IMR-90 (cell line): ENCODE measurements around the gene SMIM33. TPM values are rescaled to one million over a fixed set of nuclear protein-coding genes. Genes with fewer than 3 reads are reported as not detected.

Source experiments
- ATAC-seq: fragments of 200-7000 bp; cut with Tn5 transposase; 2 replicates; pipeline ENCODE4 v1.9.1; 2020; ENCODE audit warnings: low read depth, mild to moderate bottlenecking, moderate library complexity
- BruUV-seq: library from RNA; stranded (reverse); fragments of 400-500 nt; replicated peaks from 2 replicates; lab custom pipeline; 2021; lab: Mats Ljungman, UMichigan
- CTCF ChIA-PET: fragments of 300-600 bp; formaldehyde crosslinking; extraction: SDS; loops from one replicate; lab custom pipeline; 2021; ENCODE audit warnings: antibody characterized with exemption; lab: Yijun Ruan, JAX
- POLR2A ChIA-PET: fragments of 300-600 bp; sonication (Branson Sonifier 250); formaldehyde crosslinking; loops from one replicate; lab custom pipeline; 2022; ENCODE audit warnings: antibody characterized with exemption; ENCODE audit not compliant: unreplicated experiment; lab: Charles Lee
- DNase-seq: peaks from one replicate; pipeline ENCODE4 v3.0.0; 2013
- H2AFZ ChIP-seq: replicated peaks from 2 replicates; pipeline ENCODE3; 2013; ENCODE audit warnings: low read length, mild to moderate bottlenecking; ENCODE audit not compliant: poor library complexity
- H2AK5ac ChIP-seq: 2 replicates; pipeline ENCODE4 v1.6.1; 2013; ENCODE audit warnings: low read depth, low read length, inconsistent platforms
- H2AK9ac ChIP-seq: replicated peaks from 2 replicates; pipeline ENCODE3; 2013; ENCODE audit warnings: mild to moderate bottlenecking, low read depth, low read length, moderate library complexity; ENCODE audit not compliant: poor library complexity
- H2BK120ac ChIP-seq: 2 replicates; pipeline ENCODE4 v1.6.1; 2013; ENCODE audit warnings: low read depth, low read length, inconsistent platforms
- H2BK15ac ChIP-seq: 3 replicates; pipeline ENCODE4 v1.6.1; 2013; ENCODE audit warnings: low read depth, low read length, inconsistent platforms
- H2BK20ac ChIP-seq: 2 replicates; pipeline ENCODE4 v1.6.1; 2013; ENCODE audit warnings: low read depth, mild to moderate bottlenecking, inconsistent platforms, low read length, moderate library complexity
- H2BK5ac ChIP-seq: 2 replicates; pipeline ENCODE4 v1.6.1; 2013; ENCODE audit warnings: mild to moderate bottlenecking, low read depth, low read length, inconsistent platforms; ENCODE audit not compliant: poor library complexity, severe bottlenecking
- H3K14ac ChIP-seq: replicated peaks from 2 replicates; pipeline ENCODE4 v1.6.1; 2013; ENCODE audit warnings: low read depth, low read length, inconsistent platforms
- H3K18ac ChIP-seq: 2 replicates; pipeline ENCODE4 v1.6.1; 2013; ENCODE audit warnings: low read depth, low read length, control low read depth
- H3K23ac ChIP-seq: 2 replicates; pipeline ENCODE4 v1.6.1; 2013; ENCODE audit warnings: low read depth, low read length, inconsistent platforms
- H3K27ac ChIP-seq: 2 replicates; pipeline ENCODE4 v1.5.1; 2013; ENCODE audit warnings: mild to moderate bottlenecking, control low read depth, low read length; ENCODE audit not compliant: insufficient read depth
- H3K27me3 ChIP-seq: 2 replicates; pipeline ENCODE4 v1.6.1; 2013; ENCODE audit warnings: low read length; ENCODE audit not compliant: control insufficient read depth, insufficient read depth
- H3K36me3 ChIP-seq: 2 replicates; pipeline ENCODE4 v1.6.1; 2013; ENCODE audit warnings: low read length, mixed read lengths; ENCODE audit not compliant: control insufficient read depth, insufficient read depth
- H3K4ac ChIP-seq: 2 replicates; pipeline ENCODE4 v1.6.1; 2013; ENCODE audit warnings: low read depth, low read length, inconsistent platforms
- H3K4me1 ChIP-seq: 2 replicates; pipeline ENCODE4 v1.6.1; 2013; ENCODE audit warnings: low read length, mixed read lengths; ENCODE audit not compliant: control insufficient read depth, insufficient read depth
- H3K4me2 ChIP-seq: 2 replicates; pipeline ENCODE4 v1.6.1; 2013; ENCODE audit warnings: low read depth, mild to moderate bottlenecking, control low read depth, low read length, moderate library complexity
- H3K4me3 ChIP-seq: 2 replicates; pipeline ENCODE4 v1.5.1; 2013; ENCODE audit warnings: low read depth, mild to moderate bottlenecking, control low read depth, low read length, moderate library complexity; ENCODE audit not compliant: insufficient read depth
- H3K56ac ChIP-seq: 2 replicates; pipeline ENCODE4 v1.6.1; 2013; ENCODE audit warnings: low read length, inconsistent platforms; ENCODE audit not compliant: insufficient read depth; ENCODE audit errors: extremely low read depth
- H3K79me1 ChIP-seq, 2 experiments: 2 replicates each; pipeline ENCODE4 v1.6.1; 2013; ENCODE audit warnings: low read length in 2 of 2, inconsistent platforms in 1 of 2, low read depth in 1 of 2
- H3K9ac ChIP-seq: 2 replicates; pipeline ENCODE4 v1.6.1; 2013; ENCODE audit warnings: low read depth, low read length, control low read depth
- H3K9me1 ChIP-seq: 2 replicates; pipeline ENCODE4 v1.6.1; 2013; ENCODE audit warnings: low read length, inconsistent platforms; ENCODE audit not compliant: insufficient read depth
- H3K9me3 ChIP-seq: 2 replicates; pipeline ENCODE4 v1.6.1; 2013; ENCODE audit warnings: low read length; ENCODE audit not compliant: control insufficient read depth, insufficient read depth
- H4K20me1 ChIP-seq: 2 replicates; pipeline ENCODE4 v1.6.1; 2013; ENCODE audit warnings: low read length, inconsistent platforms; ENCODE audit not compliant: insufficient read depth
- H4K5ac ChIP-seq: 2 replicates; pipeline ENCODE4 v1.6.1; 2013; ENCODE audit warnings: mild to moderate bottlenecking, low read depth, low read length, control low read depth
- H4K8ac ChIP-seq, 2 experiments: 2 replicates each; pipeline ENCODE4 v1.6.1; 2013; ENCODE audit warnings: low read depth in 2 of 2, low read length in 2 of 2, control low read depth in 1 of 2, inconsistent platforms in 1 of 2
- H4K91ac ChIP-seq: 2 replicates; pipeline ENCODE4 v1.6.1; 2013; ENCODE audit warnings: low read depth, low read length, inconsistent platforms; ENCODE audit not compliant: insufficient read depth
- ELK1 ChIP-seq: fragments of 150-350 bp; IDR thresholded peaks from 2 replicates; pipeline ENCODE4 v1.6.1; 2016; ENCODE audit warnings: low read depth, mild to moderate bottlenecking, low read length, moderate library complexity, borderline replicate concordance
- MAFK ChIP-seq: IDR thresholded peaks from 2 replicates; pipeline ENCODE4 v1.6.1; 2012; ENCODE audit warnings: low read depth, low read length, improper control_type of control experiment
- MAZ ChIP-seq: IDR thresholded peaks from 2 replicates; pipeline ENCODE4 v1.6.1; 2012; ENCODE audit warnings: low read depth, mild to moderate bottlenecking, low read length, improper control_type of control experiment, moderate library complexity, borderline replicate concordance
- MXI1 ChIP-seq: IDR thresholded peaks from 2 replicates; pipeline ENCODE4 v1.6.1; 2012; ENCODE audit warnings: low read depth, mild to moderate bottlenecking, low read length, moderate library complexity, borderline replicate concordance
- POLR2A ChIP-seq: IDR thresholded peaks from 2 replicates; pipeline ENCODE4 v1.6.1; 2012; ENCODE audit warnings: mild to moderate bottlenecking, low read depth, low read length
- RAD21 ChIP-seq: IDR thresholded peaks from 2 replicates; pipeline ENCODE4 v1.6.1; 2012; ENCODE audit warnings: low read length, improper control_type of control experiment
- RFX5 ChIP-seq: IDR thresholded peaks from 2 replicates; pipeline ENCODE4 v1.8.0; 2012; ENCODE audit warnings: low read depth, mild to moderate bottlenecking, low read length, moderate library complexity
- SMC3 ChIP-seq: fragments of 150-350 bp; IDR thresholded peaks from 2 replicates; pipeline ENCODE4 v1.6.1; 2016; ENCODE audit warnings: low read depth, mild to moderate bottlenecking, antibody characterized with exemption, low read length, moderate library complexity
- WGBS, 2 experiments: methylation state at CpG; one replicate each; pipeline versions ENCODE4 v1.1.5 to v1.1.7; 2013; ENCODE audit warnings: missing lambda C conversion rate in 2 of 2; ENCODE audit not compliant: insufficient read length in 1 of 2; ENCODE audit errors: extremely low coverage in 2 of 2; 5-methylcytosine and 5-hydroxymethylcytosine counted together
- dilution Hi-C: fragments of 300-500 bp; cut with HindIII; formaldehyde crosslinking; loops from one replicate; pipeline ENCODE4 v1.14.3; 2018; ENCODE audit warnings: low sequenced_read_pairs; ENCODE audit not compliant: unreplicated experiment
- in situ Hi-C: fragments of 300-500 bp; cut with MboI; formaldehyde crosslinking; loops from 3 replicates; pipeline ENCODE4 v1.14.3; 2019; ENCODE audit warnings: low sequenced_read_pairs, inconsistent platforms, mixed read lengths
- intact Hi-C: fragments of 100-400 bp; cut with micrococcal nuclease; formaldehyde crosslinking; loops from 2 replicates; pipeline ENCODE4 v1.10.0; 2022
- polyA plus RNA-seq, 3 experiments: library from polyadenylated mRNA; depleted of rRNA; stranded (reverse); fragments of >200 nt; gene quantifications; 2 replicates each; pipeline ENCODE4 v1.2.3, GENCODE V29; 2012; ENCODE audit warnings: low replicate concordance in 1 of 3
- total RNA-seq: library from RNA; depleted of rRNA; stranded (reverse); fragments of >200 nt; gene quantifications from 2 replicates; pipeline ENCODE4 v1.2.3, GENCODE V29; 2012

The SMIM33 gene
- total and polyA plus RNA-seq, 2 of the 4 experiments (the other 2 are of a cell fraction): not detected

DNA sequence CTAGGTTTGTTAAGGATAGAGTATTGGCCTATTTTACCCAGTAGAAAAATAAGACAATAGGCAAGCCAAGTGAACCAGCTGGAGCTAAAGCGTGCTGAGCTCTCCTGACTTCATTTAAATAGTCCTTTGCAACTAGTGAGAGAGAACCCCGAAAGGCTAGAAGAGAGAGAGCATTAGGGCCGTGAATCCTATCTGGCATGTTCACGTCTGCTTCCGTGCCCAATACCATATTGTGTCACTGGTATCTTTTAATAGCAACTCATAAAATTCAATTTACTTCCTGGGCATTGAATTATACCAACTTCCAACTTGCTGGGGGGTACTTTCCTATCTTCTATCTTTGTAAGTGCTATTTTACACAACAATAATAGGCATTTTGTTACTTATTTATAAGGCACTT, 45.3 kb upstream of the SMIM33 start (continued):
- TF ChIP-seq MAFK: no peak
- TF ChIP-seq MAZ: no peak

DNA sequence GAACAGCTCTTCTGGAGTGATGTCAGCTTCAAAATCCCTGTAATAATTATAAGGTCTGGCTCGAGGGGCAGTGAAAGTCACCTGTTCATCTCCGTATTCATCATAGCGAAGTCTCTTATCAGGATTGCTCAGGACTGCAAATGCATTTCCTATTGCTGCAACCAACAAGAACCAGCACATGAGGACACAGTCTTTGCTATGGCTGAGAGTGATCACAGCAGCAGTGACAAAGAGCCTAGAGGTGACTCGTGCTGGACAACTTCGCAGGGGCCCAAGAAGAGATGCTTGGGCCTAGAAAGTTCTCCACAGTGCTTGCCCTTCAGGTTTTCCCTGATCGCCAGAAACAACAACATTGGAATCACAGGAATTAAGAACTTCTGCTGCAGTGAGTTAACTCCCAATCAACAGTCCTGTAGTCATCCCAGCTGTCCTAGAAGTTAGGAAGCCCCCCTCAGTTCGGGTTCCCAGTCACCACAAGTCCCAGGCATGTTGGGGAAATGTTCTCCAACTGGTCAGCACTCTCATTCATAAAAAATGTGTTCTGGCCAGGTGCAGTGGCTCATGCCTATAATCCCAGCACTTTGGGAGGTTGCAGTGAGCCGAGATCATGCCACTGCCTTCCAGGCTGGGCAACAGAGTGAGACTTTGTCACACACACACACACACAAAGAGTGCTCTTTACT, 44.5 kb upstream of the SMIM33 start:
- 89% methylated on average over 5 of the region's 8 CpGs; no CpG with 5 or more reads in 1 of the 2 experiments for WGBS, 2 experiments
- intact Hi-C loops: no loop called here

More for the DNA sequence above, 44.5 kb upstream of the SMIM33 start:
- no peak overlapping the region for H3K56ac ChIP-seq
- H2BK120ac ChIP-seq: no peak overlapping the region
- H3K9me1 ChIP-seq: 0 out of 2 replicates have a peak, but pooled peaks cover 7% of the 10 kb centered on the region
- H3K27ac ChIP-seq: no peak overlapping the region
- H4K20me1 ChIP-seq: no peaks in the 10 kb centered on the region
- H2BK5ac ChIP-seq: no peak overlapping the region
- in situ Hi-C loops: loop anchor here (10.0 kb wide), 1 partner anchor 338 kb away; no protein-coding TSS in a partner anchor
- no peak for TF ChIP-seq RFX5
- no peak for TF ChIP-seq SMC3
- TF ChIP-seq MXI1: no peak
- no peak for TF ChIP-seq ELK1
- TF ChIP-seq RAD21: no peak
- no peak for TF ChIP-seq POLR2A
- TF ChIP-seq MAFK: no peak
- H3K18ac ChIP-seq: no peak overlapping the region
- no peak overlapping the region for H3K23ac ChIP-seq
- no peak overlapping the region for H3K14ac ChIP-seq
- no peak overlapping the region for H2BK20ac ChIP-seq
- H3K36me3 ChIP-seq: peaks cover 22% of the 10 kb centered on the region
- no peak overlapping the region for H3K4me3 ChIP-seq
- H3K9me3 ChIP-seq: no peaks in the 10 kb centered on the region
- no peak overlapping the region for H3K4ac ChIP-seq
- H3K79me1 ChIP-seq: no peaks in the 10 kb centered on the region
- no peak overlapping the region for H3K9ac ChIP-seq
- H2BK15ac ChIP-seq: no peak overlapping the region
- no peak overlapping the region for H3K4me2 ChIP-seq
- no TSS peak for BruUV-seq
- DNase-seq: peak; percentile 49
- no peaks in the 10 kb centered on the region for H3K27me3 ChIP-seq
- CTCF ChIA-PET: interaction anchor here (1.0 kb wide), 1 partner anchor 87 kb away, joined by 4 read pairs; no protein-coding TSS in a partner anchor
- dilution Hi-C loops: no loop called here
- no peak overlapping the region for H4K8ac ChIP-seq
- no peak overlapping the region for H4K5ac ChIP-seq
- H3K4me1 ChIP-seq: peaks cover 2% of the 10 kb centered on the region; the same call in 1 of the 2 replicates
- no peak overlapping the region for H2AK9ac ChIP-seq
- POLR2A ChIA-PET: no interaction called here
- H2AK5ac ChIP-seq: no peak overlapping the region
- ATAC-seq: peak; percentile 15; the same call in 1 of the 2 replicates
- no peak overlapping the region for H2AFZ ChIP-seq
- H4K91ac ChIP-seq: no peak overlapping the region
